ENCODE results near the gene SDHC. TPM values are rescaled to one million over a fixed set of nuclear protein-coding genes. Genes with fewer than 3 reads are reported as not detected.
"Not testable (repeated sequence)": the region's sequence is repeated elsewhere in the genome, so short reads cannot be mapped to it uniquely, and the experiment has no call there.

The SDHC gene
- polyA plus RNA-seq, 2 of the 4 experiments (the other 2 are of a cell fraction) = 296 to 323 TPM

DNA sequence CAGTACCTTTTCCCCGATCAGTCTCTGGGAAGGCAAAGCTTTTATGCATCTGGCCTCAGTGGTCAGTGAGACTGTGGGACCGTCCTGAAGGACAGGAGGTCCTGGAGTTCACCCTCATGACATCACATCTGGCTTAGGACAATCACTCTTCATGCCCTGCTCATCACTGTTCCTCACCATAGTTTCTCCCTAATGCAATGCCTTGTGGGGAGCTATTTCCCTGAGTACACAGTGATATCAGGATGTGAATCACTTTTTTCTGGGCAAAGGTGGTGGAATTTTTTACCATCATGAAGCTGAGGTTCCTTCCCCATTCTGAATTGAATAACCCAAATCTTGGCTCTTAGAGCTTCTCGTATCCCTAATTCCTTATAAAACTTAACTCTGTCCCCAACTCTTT lies 88.3 kb downstream of the SDHC start:
- no peak for ATAC-seq
- CTCF ChIA-PET = interaction anchor here (0.9 to 1.9 kb wide), 2 partner anchors 20 to 38 kb away, joined by 4 to 7 read pairs; no protein-coding TSS in a partner anchor
- H3K4me2 ChIP-seq = no peak overlapping the region
- H3K4me3 ChIP-seq = no peak overlapping the region
- no peak for TF ChIP-seq CBX2 (IDR thresholded peaks at IDR 0.05; ENCODE audit: borderline replicate concordance, low read depth)
- TF ChIP-seq NFE2L2 (conservative IDR thresholded peaks at IDR 0.05; ENCODE audit: low read length) = no peak
- TF ChIP-seq CHD4 (IDR thresholded peaks at IDR 0.05; ENCODE audit: borderline replicate concordance) = no peak
- TF ChIP-seq HDAC2 (IDR thresholded peaks at IDR 0.05) = no peak
- TF ChIP-seq HEYL (CRISPR knock-in tag; IDR thresholded peaks at IDR 0.05) = no peak
- TF ChIP-seq EHF (CRISPR knock-in tag; IDR thresholded peaks at IDR 0.05) = no peak
- TF ChIP-seq, protein P1, sequence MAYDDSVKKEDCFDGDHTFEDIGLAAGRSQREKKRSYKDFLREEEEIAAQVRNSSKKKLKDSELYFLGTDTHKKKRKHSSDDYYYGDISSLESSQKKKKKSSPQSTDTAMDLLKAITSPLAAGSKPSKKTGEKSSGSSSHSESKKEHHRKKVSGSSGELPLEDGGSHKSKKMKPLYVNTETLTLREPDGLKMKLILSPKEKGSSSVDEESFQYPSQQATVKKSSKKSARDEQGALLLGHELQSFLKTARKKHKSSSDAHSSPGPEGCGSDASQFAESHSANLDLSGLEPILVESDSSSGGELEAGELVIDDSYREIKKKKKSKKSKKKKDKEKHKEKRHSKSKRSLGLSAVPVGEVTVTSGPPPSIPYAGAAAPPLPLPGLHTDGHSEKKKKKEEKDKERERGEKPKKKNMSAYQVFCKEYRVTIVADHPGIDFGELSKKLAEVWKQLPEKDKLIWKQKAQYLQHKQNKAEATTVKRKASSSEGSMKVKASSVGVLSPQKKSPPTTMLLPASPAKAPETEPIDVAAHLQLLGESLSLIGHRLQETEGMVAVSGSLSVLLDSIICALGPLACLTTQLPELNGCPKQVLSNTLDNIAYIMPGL (CRISPR knock-in tag; IDR thresholded peaks at IDR 0.05; ENCODE audit: borderline replicate concordance) = no peak
- no peak for TF ChIP-seq MAFK (IDR thresholded peaks at IDR 0.05; ENCODE audit: partially characterized antibody)
- TF ChIP-seq HOXB5 (CRISPR knock-in tag; IDR thresholded peaks at IDR 0.05) = no peak
- no peak for TF ChIP-seq ZFP36 (IDR thresholded peaks at IDR 0.05; ENCODE audit: borderline replicate concordance, partially characterized antibody)
- H3K27ac ChIP-seq = no peak overlapping the region
- POLR2A ChIA-PET = no interaction called here
- H3K4me1 ChIP-seq = peaks cover 19% of the 10 kb centered on the region
- no peak for FAIRE-seq
- DNase-seq (ENCODE audit: low read depth in 1 of 2, low spot score in 1 of 2) = no peak
- WGBS (ENCODE audit: missing lambda C conversion rate) = 74% methylated on average over 3 of the region's 3 CpGs
- no peaks in the 10 kb centered on the region for H3K9me3 ChIP-seq

DNA sequence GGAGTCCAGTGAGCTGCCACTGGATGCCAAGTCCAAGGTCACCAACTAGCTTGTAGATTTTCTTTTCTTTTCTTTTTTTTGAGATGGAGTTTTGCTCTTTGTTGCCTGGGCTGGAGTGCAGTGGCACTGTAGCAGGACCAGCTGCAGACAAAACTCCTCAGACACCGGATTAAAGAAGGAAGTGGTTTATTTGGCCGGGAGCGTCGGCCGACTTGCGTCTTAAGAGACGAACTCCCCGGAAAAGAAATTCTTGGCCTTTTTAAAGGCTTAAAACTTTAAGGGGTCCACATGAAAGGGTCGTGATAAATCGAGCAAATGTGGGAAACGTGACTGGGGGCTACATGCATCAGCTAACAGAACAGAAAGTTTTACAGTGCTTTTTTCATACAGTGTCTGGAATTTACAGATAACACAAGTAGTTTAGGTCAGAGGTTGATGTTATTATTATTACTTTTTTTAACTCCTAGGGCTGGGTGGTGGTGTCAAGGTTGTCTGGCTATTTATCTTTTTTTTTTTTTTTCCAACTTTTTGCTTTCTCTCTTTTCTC lies 89.9 kb downstream of the SDHC start:
- TF ChIP-seq FOXS1 (CRISPR knock-in tag; IDR thresholded peaks at IDR 0.05) (no peak), ZNF302 (CRISPR knock-in tag; IDR thresholded peaks at IDR 0.05) (no peak), NR3C1 (IDR thresholded peaks at IDR 0.05) (no peak), NPAS2 (CRISPR knock-in tag; IDR thresholded peaks at IDR 0.05; ENCODE audit: borderline replicate concordance) (no peak), MAFK (IDR thresholded peaks at IDR 0.05; ENCODE audit: partially characterized antibody) (no peak), HOXB13 (CRISPR knock-in tag; IDR thresholded peaks at IDR 0.05; ENCODE audit: low read depth) (no peak), RNF2 (IDR thresholded peaks at IDR 0.05; ENCODE audit: borderline replicate concordance, low read depth) (no peak), SREBF2 (IDR thresholded peaks at IDR 0.05) (no peak), NFE2L2 (conservative IDR thresholded peaks at IDR 0.05; ENCODE audit: low read length) (no peak), HDAC2 (IDR thresholded peaks at IDR 0.05) (no peak), JUN (IDR thresholded peaks at IDR 0.05) (no peak), MYC (IDR thresholded peaks at IDR 0.05; ENCODE audit: borderline replicate concordance, low read length) (no peak)
- TF ChIP-seq, protein P2, sequence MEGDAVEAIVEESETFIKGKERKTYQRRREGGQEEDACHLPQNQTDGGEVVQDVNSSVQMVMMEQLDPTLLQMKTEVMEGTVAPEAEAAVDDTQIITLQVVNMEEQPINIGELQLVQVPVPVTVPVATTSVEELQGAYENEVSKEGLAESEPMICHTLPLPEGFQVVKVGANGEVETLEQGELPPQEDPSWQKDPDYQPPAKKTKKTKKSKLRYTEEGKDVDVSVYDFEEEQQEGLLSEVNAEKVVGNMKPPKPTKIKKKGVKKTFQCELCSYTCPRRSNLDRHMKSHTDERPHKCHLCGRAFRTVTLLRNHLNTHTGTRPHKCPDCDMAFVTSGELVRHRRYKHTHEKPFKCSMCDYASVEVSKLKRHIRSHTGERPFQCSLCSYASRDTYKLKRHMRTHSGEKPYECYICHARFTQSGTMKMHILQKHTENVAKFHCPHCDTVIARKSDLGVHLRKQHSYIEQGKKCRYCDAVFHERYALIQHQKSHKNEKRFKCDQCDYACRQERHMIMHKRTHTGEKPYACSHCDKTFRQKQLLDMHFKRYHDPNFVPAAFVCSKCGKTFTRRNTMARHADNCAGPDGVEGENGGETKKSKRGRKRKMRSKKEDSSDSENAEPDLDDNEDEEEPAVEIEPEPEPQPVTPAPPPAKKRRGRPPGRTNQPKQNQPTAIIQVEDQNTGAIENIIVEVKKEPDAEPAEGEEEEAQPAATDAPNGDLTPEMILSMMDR (IDR thresholded peaks at IDR 0.05) = no peak
- TF ChIP-seq, protein P3, sequence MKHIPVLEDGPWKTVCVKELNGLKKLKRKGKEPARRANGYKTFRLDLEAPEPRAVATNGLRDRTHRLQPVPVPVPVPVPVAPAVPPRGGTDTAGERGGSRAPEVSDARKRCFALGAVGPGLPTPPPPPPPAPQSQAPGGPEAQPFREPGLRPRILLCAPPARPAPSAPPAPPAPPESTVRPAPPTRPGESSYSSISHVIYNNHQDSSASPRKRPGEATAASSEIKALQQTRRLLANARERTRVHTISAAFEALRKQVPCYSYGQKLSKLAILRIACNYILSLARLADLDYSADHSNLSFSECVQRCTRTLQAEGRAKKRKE (CRISPR knock-in tag; IDR thresholded peaks at IDR 0.05; ENCODE audit: low read depth) = no peak
- TF ChIP-seq, protein P4, sequence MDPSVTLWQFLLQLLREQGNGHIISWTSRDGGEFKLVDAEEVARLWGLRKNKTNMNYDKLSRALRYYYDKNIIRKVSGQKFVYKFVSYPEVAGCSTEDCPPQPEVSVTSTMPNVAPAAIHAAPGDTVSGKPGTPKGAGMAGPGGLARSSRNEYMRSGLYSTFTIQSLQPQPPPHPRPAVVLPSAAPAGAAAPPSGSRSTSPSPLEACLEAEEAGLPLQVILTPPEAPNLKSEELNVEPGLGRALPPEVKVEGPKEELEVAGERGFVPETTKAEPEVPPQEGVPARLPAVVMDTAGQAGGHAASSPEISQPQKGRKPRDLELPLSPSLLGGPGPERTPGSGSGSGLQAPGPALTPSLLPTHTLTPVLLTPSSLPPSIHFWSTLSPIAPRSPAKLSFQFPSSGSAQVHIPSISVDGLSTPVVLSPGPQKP (IDR thresholded peaks at IDR 0.05; ENCODE audit: low read depth, low read length) = no peak
- TF ChIP-seq, protein P5, sequence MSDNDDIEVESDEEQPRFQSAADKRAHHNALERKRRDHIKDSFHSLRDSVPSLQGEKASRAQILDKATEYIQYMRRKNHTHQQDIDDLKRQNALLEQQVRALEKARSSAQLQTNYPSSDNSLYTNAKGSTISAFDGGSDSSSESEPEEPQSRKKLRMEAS (IDR thresholded peaks at IDR 0.05) = no peak
- Histone ChIP-seq H3K27ac (no peak overlapping the region), H3K9me3 (no peaks in the 10 kb centered on the region), H3K4me2 (no peak overlapping the region), H3K4me3 (no peak overlapping the region), H3K4me1 (0 out of 3 replicates have a peak, but pooled peaks cover 6% of the 10 kb centered on the region)
- FAIRE-seq (no peak), DNase-seq (ENCODE audit: low read depth in 1 of 2, low spot score in 1 of 2) (no peak), ATAC-seq (no peak)
- CTCF ChIA-PET = interaction anchor here (1.1 kb wide), 1 partner anchor 21 kb away, joined by 3 read pairs; no protein-coding TSS in a partner anchor
- POLR2A ChIA-PET = no interaction called here
- 85% methylated on average over 11 of the region's 11 CpGs for WGBS (ENCODE audit: missing lambda C conversion rate)

DNA sequence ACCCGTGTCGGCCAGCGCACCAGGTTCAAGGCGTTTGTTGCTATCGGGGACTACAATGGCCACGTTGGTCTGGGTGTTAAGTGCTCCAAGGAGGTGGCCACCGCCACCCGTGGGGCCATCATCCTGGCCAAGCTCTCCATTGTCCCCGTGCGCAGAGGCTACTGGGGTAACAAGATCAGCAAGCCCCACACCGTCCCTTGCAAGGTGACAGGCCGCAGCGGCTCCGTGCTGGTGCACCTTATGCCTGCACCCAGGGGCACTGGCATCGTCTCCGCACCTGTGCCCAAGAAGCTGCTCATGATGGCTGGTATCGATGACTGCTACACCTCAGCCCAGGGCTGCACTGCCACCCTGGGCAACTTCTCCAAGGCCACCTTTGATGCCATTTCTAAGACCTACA lies 92.4 kb downstream of the SDHC start:
- H3K27ac ChIP-seq; H3K4me1 ChIP-seq; DNase-seq (ENCODE audit: low read depth in 1 of 2, low spot score in 1 of 2); FAIRE-seq; H3K4me3 ChIP-seq; ATAC-seq; POLR2A ChIA-PET; H3K9me3 ChIP-seq; H3K4me2 ChIP-seq: not testable (repeated sequence)
- CTCF ChIA-PET = interaction anchor here (0.6 to 1.1 kb wide), 2 partner anchors 17 to 34 kb away, joined by 3 read pairs; no protein-coding TSS in a partner anchor
- WGBS (ENCODE audit: missing lambda C conversion rate) = 88% methylated on average over 9 of the region's 17 CpGs

All from A549 (cell line).